GM23338 (cell line): ENCODE results near the gene FGF2. TPM values are rescaled to one million over a fixed set of nuclear protein-coding genes. Genes with fewer than 3 reads are reported as not detected.
A peak's percentile ranks its signal among the peaks of the same experiment; 100 is the strongest.

ENCODE experiments used
- ATAC-seq: fragments of 200-7000 bp; cut with Tn5 transposase; 3 replicates; pipeline ENCODE4 v1.9.1; 2020
- DNase-seq: peaks from one replicate; pipeline ENCODE4 v3.0.0-alpha.2; 2015; ENCODE audit warnings: low spot score
- H2AFZ ChIP-seq: fragments of 200-600 bp; sonication (generic); 2 replicates; pipeline ENCODE4 v1.8.0; 2016; ENCODE audit warnings: antibody characterized with exemption, mild to moderate bottlenecking, moderate library complexity
- H3F3A ChIP-seq: fragments of 200-600 bp; sonication (generic); replicated peaks from 2 replicates; pipeline ENCODE4 v1.8.0; 2017; ENCODE audit warnings: antibody characterized with exemption, mixed run types, low read depth
- H3K27ac ChIP-seq: fragments of 200-600 bp; sonication (generic); 2 replicates; pipeline ENCODE4 v1.6.1; 2016; ENCODE audit warnings: low read depth
- H3K27me3 ChIP-seq: fragments of 200-600 bp; sonication (generic); 2 replicates; pipeline ENCODE4 v1.8.0; 2016; ENCODE audit warnings: mild to moderate bottlenecking, mixed run types, moderate library complexity; ENCODE audit not compliant: insufficient read depth
- H3K36me3 ChIP-seq: fragments of 200-600 bp; sonication (generic); 2 replicates; pipeline ENCODE4 v1.8.0; 2016; ENCODE audit warnings: mild to moderate bottlenecking; ENCODE audit not compliant: insufficient read depth
- H3K4me1 ChIP-seq: fragments of 200-600 bp; sonication (generic); 2 replicates; pipeline ENCODE4 v1.8.0; 2016; ENCODE audit warnings: mild to moderate bottlenecking, moderate library complexity; ENCODE audit not compliant: insufficient read depth
- H3K4me2 ChIP-seq: fragments of 200-600 bp; sonication (generic); 2 replicates; pipeline ENCODE4 v1.7.1; 2017; ENCODE audit warnings: mixed run types
- H3K4me3 ChIP-seq: fragments of 200-600 bp; sonication (generic); 2 replicates; pipeline ENCODE4 v1.6.1; 2016; ENCODE audit warnings: mixed run types
- H3K79me2 ChIP-seq: fragments of 200-600 bp; sonication (generic); replicated peaks from 2 replicates; pipeline ENCODE4 v1.8.0; 2017; ENCODE audit warnings: mild to moderate bottlenecking; ENCODE audit not compliant: insufficient read depth
- H3K9me2 ChIP-seq: fragments of 200-600 bp; sonication (generic); 2 replicates; pipeline ENCODE4 v1.8.0; 2017; ENCODE audit not compliant: insufficient read depth
- H4K20me1 ChIP-seq: fragments of 200-600 bp; sonication (generic); replicated peaks from 2 replicates; pipeline ENCODE4 v1.8.0; 2017; ENCODE audit warnings: mild to moderate bottlenecking; ENCODE audit not compliant: insufficient read depth
- H3K27ac Mint-ChIP-seq: 2 replicates; pipeline ENCODE4 v1.8.0; 2020; ENCODE audit warnings: inconsistent platforms, mild to moderate bottlenecking, moderate library complexity, mixed read lengths
- H3K27me3 Mint-ChIP-seq: 3 replicates; pipeline ENCODE4 v1.8.0; 2022; ENCODE audit warnings: low read depth, mild to moderate bottlenecking, moderate library complexity, mixed read lengths, inconsistent platforms; ENCODE audit not compliant: insufficient read depth, poor library complexity
- H3K36me3 Mint-ChIP-seq: 3 replicates; pipeline ENCODE4 v1.8.0; 2021; ENCODE audit warnings: low read depth, mild to moderate bottlenecking, inconsistent platforms, moderate library complexity, mixed read lengths
- H3K4me1 Mint-ChIP-seq: 3 replicates; pipeline ENCODE4 v1.8.0; 2020; ENCODE audit warnings: mild to moderate bottlenecking, inconsistent platforms, mixed read lengths
- H3K4me3 Mint-ChIP-seq: 3 replicates; pipeline ENCODE4 v1.8.0; 2021; ENCODE audit warnings: moderate library complexity, mild to moderate bottlenecking, inconsistent platforms, mixed read lengths
- H3K9me3 Mint-ChIP-seq: 3 replicates; pipeline ENCODE4 v1.8.0; 2020; ENCODE audit warnings: moderate library complexity, mild to moderate bottlenecking, inconsistent platforms, mixed read lengths
- CREB1 ChIP-seq: fragments of 250-450 bp; sonication (Bioruptor Pico); IDR thresholded peaks from 2 replicates; pipeline ENCODE4 v1.5.0; 2020; ENCODE audit warnings: low read depth, mild to moderate bottlenecking, moderate library complexity
- CTCF ChIP-seq, 2 experiments: fragments of 200-600 bp in 1 of 2; sonication (generic) in 1 of 2; conservative IDR thresholded peaks; 2 replicates each; pipeline versions ENCODE4 v1.5.1 to v1.6.1; 2016 to 2017; ENCODE audit warnings: antibody characterized with exemption in 2 of 2, low read depth in 2 of 2, mild to moderate bottlenecking in 2 of 2, moderate library complexity in 1 of 2
- ETS1 ChIP-seq: IDR thresholded peaks from 2 replicates; pipeline ENCODE4 v1.6.1; 2016; ENCODE audit warnings: antibody characterized with exemption
- EZH2 ChIP-seq: fragments of 200-600 bp; sonication (generic); IDR thresholded peaks from one replicate; pipeline ENCODE4 v1.8.0; 2017; ENCODE audit warnings: antibody characterized with exemption, mild to moderate bottlenecking, low read depth; ENCODE audit not compliant: unreplicated experiment
- NANOG ChIP-seq: IDR thresholded peaks from 2 replicates; pipeline ENCODE4 v1.6.1; 2016; ENCODE audit warnings: antibody characterized with exemption, borderline replicate concordance
- POLR2AphosphoS5 ChIP-seq: IDR thresholded peaks from 2 replicates; pipeline ENCODE4 v1.6.1; 2016; ENCODE audit warnings: antibody characterized with exemption, low read depth
- STAT1 ChIP-seq: IDR thresholded peaks from one replicate; pipeline ENCODE4 v1.6.1; 2016; ENCODE audit warnings: antibody characterized with exemption; ENCODE audit not compliant: unreplicated experiment
- ZNF114 ChIP-seq: fragments of 250-450 bp; sonication (Bioruptor Pico); IDR thresholded peaks from 2 replicates; pipeline ENCODE4 v1.5.0; 2020; ENCODE audit warnings: mild to moderate bottlenecking, moderate library complexity
- ZNF462 ChIP-seq: fragments of 250-450 bp; sonication (Bioruptor Pico); IDR thresholded peaks from 2 replicates; pipeline ENCODE4 v1.5.0; 2020; ENCODE audit warnings: mild to moderate bottlenecking, moderate library complexity
- polyA plus RNA-seq: library from polyadenylated mRNA; unstranded; fragments of >200 nt; fragmentation: Nextera tagmentation; extraction: Ambion mirVana; gene quantifications from 2 replicates; pipeline ENCODE4 v1.2.1, GENCODE V29; 2016
- total RNA-seq: library from RNA; depleted of rRNA; stranded (reverse); fragments of >200 nt; shearing (Covaris generic); gene quantifications from 2 replicates; pipeline ENCODE4 v1.2.3, GENCODE V29; 2014

FGF2 gene
- total and polyA plus RNA-seq, 2 experiments from 2014 or later = 28.3 to 84.4 TPM

DNA sequence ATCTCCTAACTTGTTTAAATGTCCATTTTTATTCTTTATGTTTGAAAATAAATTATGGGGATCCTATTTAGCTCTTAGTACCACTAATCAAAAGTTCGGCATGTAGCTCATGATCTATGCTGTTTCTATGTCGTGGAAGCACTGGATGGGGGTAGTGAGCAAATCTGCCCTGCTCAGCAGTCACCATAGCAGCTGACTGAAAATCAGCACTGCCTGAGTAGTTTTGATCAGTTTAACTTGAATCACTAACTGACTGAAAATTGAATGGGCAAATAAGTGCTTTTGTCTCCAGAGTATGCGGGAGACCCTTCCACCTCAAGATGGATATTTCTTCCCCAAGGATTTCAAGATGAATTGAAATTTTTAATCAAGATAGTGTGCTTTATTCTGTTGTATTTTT lies 68.2 kb downstream of the FGF2 start:
- TF ChIP-seq CREB1 (CRISPR knock-in tag) = no peak
- 0 out of 4 replicates have a peak, but pooled peaks of 1 of the 2 experiments have one; percentile 13 for TF ChIP-seq CTCF (conservative IDR thresholded peaks at IDR 0.05; ENCODE audit: low read depth in 2 of 2)
- TF ChIP-seq EZH2 = no peak
- Mint-ChIP-seq H3K9me3 (peaks cover 13% of the 10 kb centered on the region; the same call in 1 of the 3 replicates), H3K4me3 (no peak overlapping the region), H3K27ac (no peak overlapping the region), H3K36me3 (peaks cover 68% of the 10 kb centered on the region), H3K4me1 (peaks cover 4% of the 10 kb centered on the region), H3K27me3 (no peaks in the 10 kb centered on the region)
- Histone ChIP-seq H4K20me1 (no peaks in the 10 kb centered on the region), H3K4me3 (no peak overlapping the region), H3K27me3 (no peaks in the 10 kb centered on the region), H3K4me1 (no peaks in the 10 kb centered on the region), H3K36me3 (peaks cover 8% of the 10 kb centered on the region; the same call in 1 of the 2 replicates), H3K79me2 (peaks cover 12% of the 10 kb centered on the region), H3K4me2 (no peak overlapping the region), H2AFZ (no peak overlapping the region), H3K9me2 (no peaks in the 10 kb centered on the region), H3F3A (peaks cover 12% of the 10 kb centered on the region; the same call in 1 of the 2 replicates), H3K27ac (no peak overlapping the region)
- DNase-seq = no peak
- no peak; the same call in 2 of the 3 replicates for ATAC-seq

GRCh38 chr4:122895336-122895995 lies 68.8 kb downstream of the FGF2 start:
- Mint-ChIP-seq H3K27me3 (peaks cover 2% of the 10 kb centered on the region), H3K4me1 (peaks cover 9% of the 10 kb centered on the region), H3K9me3 (peaks cover 16% of the 10 kb centered on the region; the same call in 1 of the 3 replicates), H3K27ac (no peak overlapping the region), H3K36me3 (peaks cover 72% of the 10 kb centered on the region), H3K4me3 (no peak overlapping the region)
- Histone ChIP-seq H3K27me3 (no peaks in the 10 kb centered on the region), H3K4me1 (peaks cover 2% of the 10 kb centered on the region; the same call in 1 of the 2 replicates), H3F3A (peaks cover 12% of the 10 kb centered on the region; the same call in 1 of the 2 replicates), H3K9me2 (no peaks in the 10 kb centered on the region), H3K36me3 (peaks cover 8% of the 10 kb centered on the region; the same call in 1 of the 2 replicates), H3K27ac (no peak overlapping the region), H4K20me1 (no peaks in the 10 kb centered on the region), H3K4me3 (no peak overlapping the region), H3K4me2 (no peak overlapping the region), H2AFZ (no peak overlapping the region), H3K79me2 (peaks cover 9% of the 10 kb centered on the region; the same call in 1 of the 2 replicates)
- DNase-seq (no peak), ATAC-seq (no peak)
- no peak for TF ChIP-seq STAT1
- TF ChIP-seq CTCF (conservative IDR thresholded peaks at IDR 0.05; ENCODE audit: low read depth in 2 of 2) = no peak
- no peak for TF ChIP-seq ETS1
- no peak for TF ChIP-seq ZNF114 (CRISPR knock-in tag)
- no peak for TF ChIP-seq CREB1 (CRISPR knock-in tag)
- TF ChIP-seq ZNF462 = no peak
- no peak for TF ChIP-seq NANOG
- no peak for TF ChIP-seq POLR2AphosphoS5
